PC-3 (cell line): ENCODE data around the gene PLEKHA5.

Source experiments
- EZH2 ChIP-seq: fragments of 300-600 bp; sonication (generic); IDR thresholded peaks from one replicate; pipeline ENCODE4 v1.6.1; 2017; ENCODE audit warnings: antibody characterized with exemption, mild to moderate bottlenecking, low read length; ENCODE audit not compliant: unreplicated experiment
- TF ChIP-seq, protein P1 (sequence below): fragments of 300-600 bp; sonication (generic); conservative IDR thresholded peaks from 2 replicates; pipeline ENCODE4 v1.5.1; 2017; ENCODE audit warnings: antibody characterized with exemption, low read depth, mild to moderate bottlenecking, low read length

DNA sequence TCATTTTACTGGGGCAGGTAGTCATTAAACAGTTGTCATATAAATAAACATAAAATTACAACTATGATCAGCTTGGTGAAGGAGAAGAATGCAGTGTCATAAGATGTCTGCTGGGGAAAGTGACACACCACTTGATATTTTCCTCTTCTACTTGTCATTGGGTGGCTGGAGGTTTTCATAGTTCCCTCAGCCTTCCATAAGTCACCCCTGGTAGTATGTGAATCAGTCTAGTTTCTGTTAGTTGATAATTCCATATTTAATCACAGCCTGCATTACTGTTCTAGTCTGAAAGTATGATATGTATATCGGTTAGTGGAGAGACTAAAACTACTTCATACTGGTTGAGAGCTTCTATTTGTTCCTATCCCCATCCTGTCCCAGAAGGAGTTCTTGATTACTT, 38.2 kb downstream of the PLEKHA5 start:
- TF ChIP-seq, protein P1, sequence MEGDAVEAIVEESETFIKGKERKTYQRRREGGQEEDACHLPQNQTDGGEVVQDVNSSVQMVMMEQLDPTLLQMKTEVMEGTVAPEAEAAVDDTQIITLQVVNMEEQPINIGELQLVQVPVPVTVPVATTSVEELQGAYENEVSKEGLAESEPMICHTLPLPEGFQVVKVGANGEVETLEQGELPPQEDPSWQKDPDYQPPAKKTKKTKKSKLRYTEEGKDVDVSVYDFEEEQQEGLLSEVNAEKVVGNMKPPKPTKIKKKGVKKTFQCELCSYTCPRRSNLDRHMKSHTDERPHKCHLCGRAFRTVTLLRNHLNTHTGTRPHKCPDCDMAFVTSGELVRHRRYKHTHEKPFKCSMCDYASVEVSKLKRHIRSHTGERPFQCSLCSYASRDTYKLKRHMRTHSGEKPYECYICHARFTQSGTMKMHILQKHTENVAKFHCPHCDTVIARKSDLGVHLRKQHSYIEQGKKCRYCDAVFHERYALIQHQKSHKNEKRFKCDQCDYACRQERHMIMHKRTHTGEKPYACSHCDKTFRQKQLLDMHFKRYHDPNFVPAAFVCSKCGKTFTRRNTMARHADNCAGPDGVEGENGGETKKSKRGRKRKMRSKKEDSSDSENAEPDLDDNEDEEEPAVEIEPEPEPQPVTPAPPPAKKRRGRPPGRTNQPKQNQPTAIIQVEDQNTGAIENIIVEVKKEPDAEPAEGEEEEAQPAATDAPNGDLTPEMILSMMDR = no peak
- TF ChIP-seq EZH2 = no peak
